ENCODE results near the gene KCNK15. TPM values are rescaled to one million over a fixed set of nuclear protein-coding genes. Genes with fewer than 3 reads are reported as not detected.

Gene KCNK15
- polyA plus RNA-seq, 1 donor (not counting 4 experiments of a cell fraction or from before 2014, with no cell fraction given), result not detected

- Histone ChIP-seq H3K9me3 (ENCODE audit: control insufficient read depth, low read depth, low read length) (no peaks in the 10 kb centered on the region), H3K9ac (ENCODE audit: control insufficient read depth, extremely low read depth, insufficient read depth, low read length) (no peak overlapping the region), H3K79me2 (ENCODE audit: control insufficient read depth, insufficient read depth, low read length) (no peaks in the 10 kb centered on the region), H3K9me1 (ENCODE audit: control insufficient read depth, extremely low read depth, insufficient read depth, low read length) (no peaks in the 10 kb centered on the region), H3K27ac (ENCODE audit: control insufficient read depth, insufficient read depth, low read length) (no peak overlapping the region), H4K20me1 (ENCODE audit: control insufficient read depth, extremely low read depth, insufficient read depth, low read length) (peaks cover 5% of the 10 kb centered on the region), H3K4me1 (ENCODE audit: control insufficient read depth, extremely low read depth, insufficient read depth, low read length) (peaks cover 8% of the 10 kb centered on the region), H3K4me2 (ENCODE audit: control insufficient read depth, extremely low read depth, insufficient read depth, low read depth, low read length) (no peak overlapping the region), H3K27me3 (ENCODE audit: control insufficient read depth, extremely low read depth, insufficient read depth, low read length) (peaks cover 64% of the 10 kb centered on the region), H3K4me3 (ENCODE audit: control insufficient read depth in 2 of 3, extremely low read depth in 1 of 3, insufficient read depth in 2 of 3, low read depth in 1 of 3, low read length in 3 of 3) (no peak overlapping the region), H3K36me3 (ENCODE audit: control insufficient read depth in 2 of 2, extremely low read depth in 1 of 2, insufficient read depth in 2 of 2, low read length in 2 of 2) (no peaks in the 10 kb centered on the region), H2AFZ (ENCODE audit: control insufficient read depth, low read length) (no peak overlapping the region)
- FAIRE-seq, result no peak
- no peak for DNase-seq (ENCODE audit: low read depth, low spot score)
- dilution Hi-C loops (cut with MboI; ENCODE audit: extremely low pct_ligation_motif_present, low sequenced_read_pairs), result loop anchor here (25.0 kb wide), 1 partner anchor 112 kb away; no protein-coding TSS in a partner anchor
- no peak for TF ChIP-seq EZH2 (IDR thresholded peaks at IDR 0.05; ENCODE audit: low read length)
- TF ChIP-seq, protein P1, sequence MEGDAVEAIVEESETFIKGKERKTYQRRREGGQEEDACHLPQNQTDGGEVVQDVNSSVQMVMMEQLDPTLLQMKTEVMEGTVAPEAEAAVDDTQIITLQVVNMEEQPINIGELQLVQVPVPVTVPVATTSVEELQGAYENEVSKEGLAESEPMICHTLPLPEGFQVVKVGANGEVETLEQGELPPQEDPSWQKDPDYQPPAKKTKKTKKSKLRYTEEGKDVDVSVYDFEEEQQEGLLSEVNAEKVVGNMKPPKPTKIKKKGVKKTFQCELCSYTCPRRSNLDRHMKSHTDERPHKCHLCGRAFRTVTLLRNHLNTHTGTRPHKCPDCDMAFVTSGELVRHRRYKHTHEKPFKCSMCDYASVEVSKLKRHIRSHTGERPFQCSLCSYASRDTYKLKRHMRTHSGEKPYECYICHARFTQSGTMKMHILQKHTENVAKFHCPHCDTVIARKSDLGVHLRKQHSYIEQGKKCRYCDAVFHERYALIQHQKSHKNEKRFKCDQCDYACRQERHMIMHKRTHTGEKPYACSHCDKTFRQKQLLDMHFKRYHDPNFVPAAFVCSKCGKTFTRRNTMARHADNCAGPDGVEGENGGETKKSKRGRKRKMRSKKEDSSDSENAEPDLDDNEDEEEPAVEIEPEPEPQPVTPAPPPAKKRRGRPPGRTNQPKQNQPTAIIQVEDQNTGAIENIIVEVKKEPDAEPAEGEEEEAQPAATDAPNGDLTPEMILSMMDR (optimal IDR thresholded peaks at IDR 0.05 in 1 of 3, IDR thresholded peaks at IDR 0.05 in 1 of 3, conservative IDR thresholded peaks at IDR 0.05 in 1 of 3; ENCODE audit: extremely low read depth in 1 of 3, insufficient read depth in 2 of 3, low read length in 3 of 3), result peak in 2 of 3 experiments; percentile 0 to 28
Observed at GRCh38 chr20:44750081-44750805, 4.6 kb downstream of the KCNK15 start.

DNA sequence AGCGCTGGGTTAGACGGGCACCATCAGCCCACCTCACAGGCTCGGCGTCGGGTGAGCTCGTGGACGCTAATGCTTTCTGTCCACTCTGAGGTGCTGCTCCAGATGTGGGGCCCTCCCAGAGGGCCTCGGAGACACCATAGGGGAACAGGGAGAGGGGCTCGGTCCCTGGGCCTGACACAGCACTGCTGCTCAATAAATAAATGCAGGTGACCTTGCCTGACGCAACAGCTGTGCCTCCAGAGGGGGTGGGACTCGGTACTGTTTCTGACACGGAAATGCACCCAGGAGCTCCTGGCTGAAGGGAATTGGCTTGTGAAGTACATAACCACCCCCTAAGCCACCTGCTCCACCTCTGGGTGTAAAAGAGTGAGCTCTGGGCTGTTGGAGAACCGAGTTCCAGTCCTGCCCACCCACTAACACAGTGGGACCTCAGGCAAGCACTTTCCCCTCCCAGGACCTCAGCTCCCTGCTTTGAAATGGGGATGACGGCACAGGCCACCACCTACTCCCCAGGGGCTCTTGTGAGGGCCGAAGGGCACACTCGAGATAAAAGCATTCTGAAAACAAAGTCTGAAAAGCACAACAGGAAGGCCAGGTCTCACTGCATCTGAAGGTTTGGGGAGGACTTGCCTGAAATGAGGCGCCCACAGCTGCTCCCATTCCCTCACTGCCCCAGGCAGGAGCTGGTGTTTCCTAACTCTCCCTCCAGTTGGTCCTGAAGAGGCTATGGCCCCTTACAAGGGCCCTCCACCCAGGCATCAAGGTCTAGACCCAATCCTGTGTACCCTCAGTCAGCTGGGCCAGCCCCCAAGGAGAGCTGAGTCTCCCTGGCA, 6.7 kb downstream of the KCNK15 start:
- Histone ChIP-seq H3K9ac (ENCODE audit: control insufficient read depth, extremely low read depth, insufficient read depth, low read length) (no peak overlapping the region), H2AFZ (ENCODE audit: control insufficient read depth, low read length) (no peak overlapping the region), H3K9me3 (ENCODE audit: control insufficient read depth, low read depth, low read length) (no peaks in the 10 kb centered on the region), H3K79me2 (ENCODE audit: control insufficient read depth, insufficient read depth, low read length) (no peaks in the 10 kb centered on the region), H3K4me3 (ENCODE audit: control insufficient read depth in 2 of 3, extremely low read depth in 1 of 3, insufficient read depth in 2 of 3, low read depth in 1 of 3, low read length in 3 of 3) (no peak overlapping the region), H3K36me3 (ENCODE audit: control insufficient read depth in 2 of 2, extremely low read depth in 1 of 2, insufficient read depth in 2 of 2, low read length in 2 of 2) (no peaks in the 10 kb centered on the region), H3K27ac (ENCODE audit: control insufficient read depth, insufficient read depth, low read length) (no peak overlapping the region), H3K4me1 (ENCODE audit: control insufficient read depth, extremely low read depth, insufficient read depth, low read length) (peaks cover 1% of the 10 kb centered on the region), H4K20me1 (ENCODE audit: control insufficient read depth, extremely low read depth, insufficient read depth, low read length) (no peaks in the 10 kb centered on the region), H3K9me1 (ENCODE audit: control insufficient read depth, extremely low read depth, insufficient read depth, low read length) (no peaks in the 10 kb centered on the region), H3K4me2 (ENCODE audit: control insufficient read depth, extremely low read depth, insufficient read depth, low read depth, low read length) (no peak overlapping the region), H3K27me3 (ENCODE audit: control insufficient read depth, extremely low read depth, insufficient read depth, low read length) (peaks cover 48% of the 10 kb centered on the region)
- no peak for DNase-seq (ENCODE audit: low read depth, low spot score)
- TF ChIP-seq EZH2 (IDR thresholded peaks at IDR 0.05; ENCODE audit: low read length), result no peak
- TF ChIP-seq, protein P1 (optimal IDR thresholded peaks at IDR 0.05 in 1 of 3, IDR thresholded peaks at IDR 0.05 in 1 of 3, conservative IDR thresholded peaks at IDR 0.05 in 1 of 3; ENCODE audit: extremely low read depth in 1 of 3, insufficient read depth in 2 of 3, low read length in 3 of 3), result no peak
- dilution Hi-C loops (cut with MboI; ENCODE audit: extremely low pct_ligation_motif_present, low sequenced_read_pairs), result loop anchor here (25.0 kb wide), 1 partner anchor 110 kb away; no protein-coding TSS in a partner anchor
- no peak for FAIRE-seq

Measured in keratinocyte (primary cell).